Measurements from ENCODE around the gene ZFY. TPM values are rescaled to one million over a fixed set of nuclear protein-coding genes. Genes with fewer than 3 reads are reported as not detected.

ZFY gene
- total and polyA plus RNA-seq, 2 of the 8 experiments (the other 6 are each of a cell fraction or from before 2014, with no cell fraction given), result 1.5 to 8.9 TPM

- TF ChIP-seq, protein P1, sequence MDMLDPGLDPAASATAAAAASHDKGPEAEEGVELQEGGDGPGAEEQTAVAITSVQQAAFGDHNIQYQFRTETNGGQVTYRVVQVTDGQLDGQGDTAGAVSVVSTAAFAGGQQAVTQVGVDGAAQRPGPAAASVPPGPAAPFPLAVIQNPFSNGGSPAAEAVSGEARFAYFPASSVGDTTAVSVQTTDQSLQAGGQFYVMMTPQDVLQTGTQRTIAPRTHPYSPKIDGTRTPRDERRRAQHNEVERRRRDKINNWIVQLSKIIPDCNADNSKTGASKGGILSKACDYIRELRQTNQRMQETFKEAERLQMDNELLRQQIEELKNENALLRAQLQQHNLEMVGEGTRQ (IDR thresholded peaks at IDR 0.05; ENCODE audit: low read length), result no peak
- TF ChIP-seq YY1 (IDR thresholded peaks at IDR 0.05; ENCODE audit: low read depth, low read length), result no peak
These were observed 15.5 kb downstream of the ZFY start (continued) for GRCh38 chrY:2950655-2951054.

Data from H1 (cell line).